WTC11 (cell line): ENCODE data around the gene MACF1.
"Not testable (repeated sequence)": the region's sequence is repeated elsewhere in the genome, so short reads cannot be mapped to it uniquely, and the experiment has no call there.

ENCODE experiments used
- CBFB ChIP-seq: sonication (generic); formaldehyde crosslinking; IDR thresholded peaks from 2 replicates; pipeline ENCODE4 v1.8.1; 2022; ENCODE audit warnings: mild to moderate bottlenecking, low read depth, missing genetic modification reagents
- CTCF ChIP-seq: fragments of 200-600 bp; IDR thresholded peaks from 2 replicates; pipeline ENCODE4 v1.8.0; 2022; ENCODE audit warnings: antibody characterized with exemption
- ESRRA ChIP-seq: sonication (generic); formaldehyde crosslinking; IDR thresholded peaks from 2 replicates; pipeline ENCODE4 v1.8.1; 2022; ENCODE audit warnings: mild to moderate bottlenecking, missing genetic modification reagents, borderline replicate concordance
- FOXP1 ChIP-seq: sonication (generic); formaldehyde crosslinking; IDR thresholded peaks from 2 replicates; pipeline ENCODE4 v1.8.0; 2022; ENCODE audit warnings: missing genetic modification reagents, mild to moderate bottlenecking, moderate library complexity, borderline replicate concordance
- IRF2 ChIP-seq: sonication (generic); formaldehyde crosslinking; IDR thresholded peaks from 2 replicates; pipeline ENCODE4 v1.8.0; 2022; ENCODE audit warnings: low read depth, missing genetic modification reagents, borderline replicate concordance
- NR2C2 ChIP-seq: sonication (generic); formaldehyde crosslinking; IDR thresholded peaks from 2 replicates; pipeline ENCODE4 v1.8.0; 2022; ENCODE audit warnings: mild to moderate bottlenecking, missing genetic modification reagents
- NR3C1 ChIP-seq: sonication (generic); formaldehyde crosslinking; conservative IDR thresholded peaks from 2 replicates; pipeline ENCODE4 v1.8.1; 2023; ENCODE audit warnings: low read depth, mild to moderate bottlenecking, missing genetic modification reagents
- SP1 ChIP-seq: sonication (generic); formaldehyde crosslinking; conservative IDR thresholded peaks from 2 replicates; pipeline ENCODE4 v1.8.1; 2022; ENCODE audit warnings: missing genetic modification reagents
- ZNF138 ChIP-seq: sonication (generic); formaldehyde crosslinking; conservative IDR thresholded peaks from 2 replicates; pipeline ENCODE4 v1.8.1; 2022; ENCODE audit warnings: mild to moderate bottlenecking, moderate library complexity, missing genetic modification reagents
- TF ChIP-seq, protein P1 (sequence below): sonication (generic); formaldehyde crosslinking; IDR thresholded peaks from 2 replicates; pipeline ENCODE4 v1.8.0; 2022; ENCODE audit warnings: mild to moderate bottlenecking, missing genetic modification reagents

GRCh38 chr1:39517936-39518335, 313.4 kb downstream of the MACF1 start:
- TF ChIP-seq, protein P1, sequence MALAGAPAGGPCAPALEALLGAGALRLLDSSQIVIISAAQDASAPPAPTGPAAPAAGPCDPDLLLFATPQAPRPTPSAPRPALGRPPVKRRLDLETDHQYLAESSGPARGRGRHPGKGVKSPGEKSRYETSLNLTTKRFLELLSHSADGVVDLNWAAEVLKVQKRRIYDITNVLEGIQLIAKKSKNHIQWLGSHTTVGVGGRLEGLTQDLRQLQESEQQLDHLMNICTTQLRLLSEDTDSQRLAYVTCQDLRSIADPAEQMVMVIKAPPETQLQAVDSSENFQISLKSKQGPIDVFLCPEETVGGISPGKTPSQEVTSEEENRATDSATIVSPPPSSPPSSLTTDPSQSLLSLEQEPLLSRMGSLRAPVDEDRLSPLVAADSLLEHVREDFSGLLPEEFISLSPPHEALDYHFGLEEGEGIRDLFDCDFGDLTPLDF (CRISPR knock-in tag): not testable (repeated sequence)
- not testable (repeated sequence) for TF ChIP-seq NR3C1 (CRISPR knock-in tag); IRF2 (CRISPR knock-in tag); CTCF; CBFB; FOXP1; ESRRA (CRISPR knock-in tag); SP1 (CRISPR knock-in tag); NR2C2 (CRISPR knock-in tag); ZNF138
